Measurements from ENCODE around the gene IBTK. TPM values are rescaled to one million over a fixed set of nuclear protein-coding genes. Genes with fewer than 3 reads are reported as not detected.

Gene IBTK
- total RNA-seq, 1 donor, result 83.3 TPM

DNA sequence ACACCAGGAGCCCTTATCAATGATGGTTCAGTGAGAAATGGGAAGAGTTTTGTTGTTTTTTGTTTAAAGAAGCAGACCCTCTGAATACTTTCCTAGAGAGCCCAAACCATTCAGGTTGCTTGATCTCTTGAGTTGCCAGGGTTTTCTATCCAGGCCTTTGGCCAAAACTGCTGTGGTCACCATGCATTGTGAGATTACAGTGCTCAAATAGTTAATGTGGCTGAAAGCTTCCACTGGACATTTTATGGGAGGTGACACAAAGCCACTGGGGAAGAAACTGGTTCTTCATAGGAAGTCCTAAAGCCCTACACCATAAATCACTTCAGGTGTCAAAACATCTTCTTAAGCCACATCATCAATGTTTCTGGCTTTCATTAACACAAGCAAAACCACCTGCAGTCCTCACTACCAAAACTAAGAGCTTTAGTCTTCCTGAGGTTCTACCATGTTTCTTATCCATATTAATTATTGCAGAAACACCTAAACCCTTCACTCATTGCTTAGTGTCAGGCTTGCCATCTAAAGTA is 101.6 kb downstream of the IBTK start:
- H3K4me3 ChIP-seq (ENCODE audit: low read depth, low read length), result no peak overlapping the region
- TF ChIP-seq, protein P1, sequence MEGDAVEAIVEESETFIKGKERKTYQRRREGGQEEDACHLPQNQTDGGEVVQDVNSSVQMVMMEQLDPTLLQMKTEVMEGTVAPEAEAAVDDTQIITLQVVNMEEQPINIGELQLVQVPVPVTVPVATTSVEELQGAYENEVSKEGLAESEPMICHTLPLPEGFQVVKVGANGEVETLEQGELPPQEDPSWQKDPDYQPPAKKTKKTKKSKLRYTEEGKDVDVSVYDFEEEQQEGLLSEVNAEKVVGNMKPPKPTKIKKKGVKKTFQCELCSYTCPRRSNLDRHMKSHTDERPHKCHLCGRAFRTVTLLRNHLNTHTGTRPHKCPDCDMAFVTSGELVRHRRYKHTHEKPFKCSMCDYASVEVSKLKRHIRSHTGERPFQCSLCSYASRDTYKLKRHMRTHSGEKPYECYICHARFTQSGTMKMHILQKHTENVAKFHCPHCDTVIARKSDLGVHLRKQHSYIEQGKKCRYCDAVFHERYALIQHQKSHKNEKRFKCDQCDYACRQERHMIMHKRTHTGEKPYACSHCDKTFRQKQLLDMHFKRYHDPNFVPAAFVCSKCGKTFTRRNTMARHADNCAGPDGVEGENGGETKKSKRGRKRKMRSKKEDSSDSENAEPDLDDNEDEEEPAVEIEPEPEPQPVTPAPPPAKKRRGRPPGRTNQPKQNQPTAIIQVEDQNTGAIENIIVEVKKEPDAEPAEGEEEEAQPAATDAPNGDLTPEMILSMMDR (IDR thresholded peaks at IDR 0.05; ENCODE audit: insufficient read depth, low read depth, low read length), result no peak
- peak; percentile 7 for DNase-seq (ENCODE audit: low read depth)

DNA sequence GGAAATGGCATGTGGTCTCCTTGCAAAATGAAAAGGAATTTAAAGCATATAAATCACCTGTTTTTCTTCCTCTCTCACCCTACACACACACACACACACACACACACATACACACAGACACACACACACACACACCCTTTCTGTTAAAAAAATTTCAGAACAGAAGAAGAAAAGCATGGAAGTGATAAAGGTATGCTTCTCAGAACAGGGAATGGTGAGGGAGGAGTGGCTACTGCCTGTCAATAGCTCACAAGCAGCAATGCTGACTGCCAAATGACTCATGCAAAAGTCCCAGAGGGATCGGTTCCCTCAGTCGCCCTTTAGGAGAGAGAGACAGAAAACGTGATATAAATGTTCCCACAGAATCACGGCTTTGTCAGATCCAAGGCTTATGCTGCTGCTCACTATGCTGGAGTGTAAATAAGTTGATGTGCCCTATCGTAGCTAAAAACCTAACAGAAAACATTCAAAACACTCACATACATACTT is 102.6 kb downstream of the IBTK start:
- TF ChIP-seq, protein P1 (IDR thresholded peaks at IDR 0.05; ENCODE audit: insufficient read depth, low read depth, low read length), result no peak
- peak; percentile 84 for DNase-seq (ENCODE audit: low read depth)
- no peak overlapping the region for H3K4me3 ChIP-seq (ENCODE audit: low read depth, low read length)

- H3K4me3 ChIP-seq (ENCODE audit: low read depth, low read length), result no peak overlapping the region
- TF ChIP-seq, protein P1 (IDR thresholded peaks at IDR 0.05; ENCODE audit: insufficient read depth, low read depth, low read length), result no peak
- peak; percentile 88 for DNase-seq (ENCODE audit: low read depth)
These were observed 103.3 kb downstream of the IBTK start for GRCh38 chr6:82144007-82144851.

- peak; percentile 79 for DNase-seq (ENCODE audit: low read depth)
- TF ChIP-seq, protein P1 (IDR thresholded peaks at IDR 0.05; ENCODE audit: insufficient read depth, low read depth, low read length), result no peak
- no peak overlapping the region for H3K4me3 ChIP-seq (ENCODE audit: low read depth, low read length)
These were observed 104.5 kb downstream of the IBTK start for GRCh38 chr6:82143041-82143481.

- no peak for DNase-seq (ENCODE audit: low read depth)
- no peak overlapping the region for H3K4me3 ChIP-seq (ENCODE audit: low read depth, low read length)
- TF ChIP-seq, protein P1 (IDR thresholded peaks at IDR 0.05; ENCODE audit: insufficient read depth, low read depth, low read length), result no peak
These were observed 105.0 kb downstream of the IBTK start for GRCh38 chr6:82142524-82142923.

DNA sequence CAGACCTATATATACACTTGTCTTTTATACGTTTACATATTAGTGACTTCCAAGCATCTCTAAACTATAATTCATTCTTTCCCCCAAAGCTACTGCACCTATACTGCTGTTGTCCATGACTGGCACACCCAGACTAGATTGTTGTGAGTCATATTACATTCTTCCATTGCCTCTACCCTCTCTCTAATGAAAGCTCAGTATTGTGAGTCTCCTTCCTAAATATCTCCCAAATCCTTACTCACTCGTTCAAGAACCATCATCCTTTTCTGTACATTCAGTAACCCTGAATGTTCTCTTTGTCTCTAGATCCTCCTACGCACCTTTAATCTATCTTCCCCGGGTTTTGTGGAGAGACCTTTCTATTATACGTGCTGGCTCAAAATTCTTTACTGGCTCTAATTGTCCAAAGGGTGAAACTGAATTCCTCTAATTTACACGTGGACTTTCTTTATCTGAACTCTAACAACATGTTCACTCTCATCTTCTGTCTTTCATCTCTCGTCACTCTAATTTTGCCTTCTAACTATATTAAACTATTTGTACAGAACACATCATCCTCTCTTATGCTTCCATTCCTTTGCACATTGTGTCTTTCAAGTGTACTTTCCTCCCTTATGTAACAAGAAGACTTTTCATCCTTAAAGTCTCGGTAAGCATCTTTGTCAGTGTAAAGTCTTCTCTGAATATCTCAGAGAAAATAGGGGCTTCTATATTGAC is 109.3 kb downstream of the IBTK start:
- TF ChIP-seq, protein P1 (IDR thresholded peaks at IDR 0.05; ENCODE audit: insufficient read depth, low read depth, low read length), result no peak
- no peak overlapping the region for H3K4me3 ChIP-seq (ENCODE audit: low read depth, low read length)
- no peak for DNase-seq (ENCODE audit: low read depth)
